ENCODE results near the gene DCDC1.
A peak's percentile ranks its signal among the peaks of the same experiment; 100 is the strongest.

The DCDC1 gene

DNA sequence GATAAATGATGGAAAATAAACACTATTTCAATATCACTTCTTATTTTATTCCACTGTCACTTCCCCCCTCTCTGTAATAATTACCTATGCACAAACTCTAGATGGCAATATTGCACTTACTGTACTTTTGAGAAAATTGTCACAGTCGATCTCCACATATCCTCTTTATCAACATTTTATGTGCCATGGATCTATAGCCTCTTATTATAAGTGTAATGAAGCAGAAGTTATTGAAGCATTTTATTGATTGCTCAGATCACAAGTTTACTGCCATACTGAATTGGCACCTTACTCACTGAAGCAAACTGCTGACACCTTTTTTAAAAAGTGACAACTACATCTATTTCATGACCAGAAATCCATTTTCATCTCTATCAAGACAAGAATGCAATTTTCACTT is 133.4 kb downstream of the DCDC1 start:
- DNase-seq (ENCODE audit: low read depth), result no peak

DNA sequence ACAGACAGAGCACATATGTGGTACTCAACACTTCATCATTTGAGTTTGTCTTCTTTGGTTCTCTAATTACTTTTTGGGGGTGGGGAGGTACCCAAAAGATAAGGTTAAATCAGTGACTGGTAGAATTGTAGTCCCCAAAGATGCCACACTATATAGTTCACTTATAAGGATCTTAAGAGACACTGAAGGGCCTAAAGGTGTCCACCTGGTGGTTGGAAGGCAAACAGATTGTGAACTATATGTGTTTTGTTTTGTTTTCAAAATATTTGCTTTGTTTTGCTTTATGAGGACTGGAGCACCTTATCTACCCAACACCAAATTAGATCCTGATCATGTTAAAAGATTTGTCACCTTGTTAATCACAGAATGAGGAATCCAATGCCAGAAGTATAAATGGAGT is 136.1 kb downstream of the DCDC1 start:
- no peak for DNase-seq (ENCODE audit: low read depth)

GRCh38 chr11:31231601-31232000 is 137.9 kb downstream of the DCDC1 start:
- no peak for DNase-seq (ENCODE audit: low read depth)

- no peak for DNase-seq (ENCODE audit: low read depth)
These were observed 150.7 kb downstream of the DCDC1 start for GRCh38 chr11:31218847-31219246.

DNA sequence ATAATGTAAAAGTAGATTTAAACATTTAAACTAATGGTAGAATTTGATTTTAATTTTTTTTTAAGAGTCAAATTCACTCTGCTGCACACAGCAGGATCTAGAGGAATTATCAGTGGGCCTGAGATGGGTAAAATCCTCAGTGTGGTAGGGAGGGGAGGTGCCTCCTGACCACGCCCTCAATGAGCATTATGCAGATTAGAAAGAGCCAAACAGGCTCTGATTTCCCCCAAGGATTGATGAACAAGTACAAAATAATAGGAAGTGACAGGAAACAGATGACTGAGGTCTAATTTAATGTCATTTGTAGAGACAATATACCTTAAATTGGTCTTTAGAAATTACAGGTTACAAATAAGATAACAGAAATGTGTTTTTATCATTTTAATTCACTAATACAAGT is 155.2 kb downstream of the DCDC1 start:
- no peak for DNase-seq (ENCODE audit: low read depth)

- DNase-seq (ENCODE audit: low read depth), result no peak
These were observed 170.2 kb downstream of the DCDC1 start for GRCh38 chr11:31199378-31199777.

DNA sequence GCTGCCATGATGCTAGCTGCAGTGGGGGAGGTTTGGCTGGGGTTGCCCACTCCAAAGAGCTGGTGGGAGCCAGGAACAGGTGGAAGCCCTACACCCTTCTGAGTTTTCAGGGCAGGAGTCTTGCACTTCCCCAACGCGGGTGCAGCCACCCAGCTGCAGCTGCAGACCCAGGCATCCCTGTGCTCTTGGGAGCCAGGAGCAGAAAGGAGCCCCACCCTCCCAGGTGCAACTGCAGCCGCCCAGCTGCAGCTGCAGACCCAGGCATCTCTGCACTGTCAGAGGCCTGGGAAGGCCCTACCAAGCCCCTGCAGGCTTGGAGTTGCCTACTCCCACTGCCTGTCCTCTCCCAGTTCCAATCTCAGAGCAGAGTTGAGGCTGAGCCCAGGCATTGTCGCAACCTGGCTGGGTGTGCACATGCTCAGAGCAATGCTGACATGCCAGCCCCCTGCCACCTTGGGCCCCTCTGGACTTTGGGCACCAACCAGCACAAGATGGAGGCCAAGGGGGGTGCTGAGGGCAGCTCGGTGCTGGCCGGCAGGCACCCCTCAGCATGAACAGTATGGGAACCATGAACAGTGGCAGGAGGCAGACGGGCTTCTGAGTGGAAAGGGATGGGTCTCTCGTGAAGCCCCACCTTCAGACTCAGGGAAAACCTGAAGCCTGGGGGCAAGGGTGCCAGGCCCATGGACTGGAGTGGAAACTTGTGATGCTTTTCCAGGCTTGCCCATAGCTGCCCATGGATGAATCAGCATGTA is 195.4 kb downstream of the DCDC1 start:
- no peak for DNase-seq (ENCODE audit: low read depth)

DNA sequence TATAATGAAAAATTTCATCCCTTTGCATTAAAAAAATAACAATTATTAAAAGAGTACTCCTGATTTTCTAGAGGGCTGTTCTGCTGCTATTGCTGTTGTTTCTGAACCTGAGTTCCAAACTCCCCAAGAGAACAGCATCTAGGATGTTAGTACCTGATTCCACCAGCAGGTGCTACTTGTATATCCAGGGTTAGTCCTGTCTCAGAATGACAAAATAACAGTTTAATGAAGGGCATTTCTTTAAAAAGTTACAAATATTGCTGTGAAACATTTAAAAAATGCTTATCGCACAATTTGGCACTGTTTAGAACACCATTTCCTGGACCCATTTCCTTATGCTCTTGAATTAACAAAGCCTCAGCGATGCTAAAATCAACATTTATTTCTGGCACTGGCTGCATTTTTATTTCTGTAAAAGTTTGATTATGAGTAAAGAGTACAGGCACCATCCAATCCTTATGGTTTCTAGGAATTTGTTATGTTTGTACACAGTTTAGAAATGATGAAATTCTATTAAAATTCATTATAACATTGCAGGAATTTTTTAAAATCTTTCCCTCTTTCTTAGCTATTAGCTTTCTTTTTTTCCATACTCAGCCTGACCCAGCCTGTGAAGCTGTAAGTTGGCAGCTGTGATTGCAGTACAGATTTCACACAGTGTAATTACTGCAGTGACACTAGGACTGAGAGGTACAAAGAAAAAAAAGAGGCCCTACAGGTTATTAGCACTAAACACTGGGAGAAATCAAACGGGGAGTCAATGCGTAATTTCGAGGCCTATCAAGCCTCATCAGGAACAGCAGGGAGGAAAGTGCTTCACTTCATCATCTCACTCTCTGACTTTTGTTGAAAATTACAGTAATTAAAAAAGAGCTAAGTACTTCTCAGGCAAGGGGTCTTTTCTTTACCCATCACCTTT is 208.8 kb downstream of the DCDC1 start:
- DNase-seq (ENCODE audit: low read depth), result peak; percentile 0

DNA sequence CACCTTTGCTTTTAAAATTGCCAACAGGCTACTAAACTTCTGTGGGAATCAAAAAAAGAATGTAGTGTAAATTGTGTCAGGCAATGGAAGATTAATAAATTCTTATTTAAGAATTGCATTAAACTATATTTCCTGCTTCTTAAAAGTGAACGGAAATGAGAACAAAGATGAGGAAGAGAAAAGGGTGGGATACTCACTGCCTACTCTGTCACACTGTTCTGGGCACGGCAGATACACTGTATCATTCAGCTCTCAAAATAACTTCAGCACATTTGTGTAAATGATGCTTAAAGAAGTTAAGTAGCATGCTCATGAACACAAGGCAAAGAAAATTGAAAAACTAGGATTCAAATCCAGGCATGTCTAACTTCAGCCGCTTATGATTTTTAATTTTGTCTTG is 218.7 kb downstream of the DCDC1 start:
- no peak for DNase-seq (ENCODE audit: low read depth)

DNA sequence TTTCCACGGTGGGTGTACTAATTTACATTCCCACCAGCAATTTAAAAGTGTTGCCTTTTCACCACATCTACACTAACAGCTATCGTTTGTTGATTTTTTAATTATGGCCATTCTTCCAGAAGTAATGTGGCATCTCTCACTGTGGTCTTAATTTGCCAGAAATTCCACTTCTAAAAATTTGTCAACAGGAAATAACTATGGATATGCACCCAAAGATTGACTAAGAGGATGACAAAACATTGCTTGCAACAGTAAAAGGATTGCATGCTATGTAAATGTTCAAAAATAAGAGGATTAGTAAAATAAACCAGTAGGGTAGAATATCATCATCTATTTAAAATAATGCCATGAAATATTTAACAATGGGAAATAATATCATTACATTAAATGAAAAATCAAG is 219.5 kb downstream of the DCDC1 start:
- no peak for DNase-seq (ENCODE audit: low read depth)

GRCh38 chr11:31141789-31142188 is 227.8 kb downstream of the DCDC1 start:
- DNase-seq (ENCODE audit: low read depth), result no peak

- no peak for DNase-seq (ENCODE audit: low read depth)
These were observed 230.1 kb downstream of the DCDC1 start for GRCh38 chr11:31139479-31139878.

DNA sequence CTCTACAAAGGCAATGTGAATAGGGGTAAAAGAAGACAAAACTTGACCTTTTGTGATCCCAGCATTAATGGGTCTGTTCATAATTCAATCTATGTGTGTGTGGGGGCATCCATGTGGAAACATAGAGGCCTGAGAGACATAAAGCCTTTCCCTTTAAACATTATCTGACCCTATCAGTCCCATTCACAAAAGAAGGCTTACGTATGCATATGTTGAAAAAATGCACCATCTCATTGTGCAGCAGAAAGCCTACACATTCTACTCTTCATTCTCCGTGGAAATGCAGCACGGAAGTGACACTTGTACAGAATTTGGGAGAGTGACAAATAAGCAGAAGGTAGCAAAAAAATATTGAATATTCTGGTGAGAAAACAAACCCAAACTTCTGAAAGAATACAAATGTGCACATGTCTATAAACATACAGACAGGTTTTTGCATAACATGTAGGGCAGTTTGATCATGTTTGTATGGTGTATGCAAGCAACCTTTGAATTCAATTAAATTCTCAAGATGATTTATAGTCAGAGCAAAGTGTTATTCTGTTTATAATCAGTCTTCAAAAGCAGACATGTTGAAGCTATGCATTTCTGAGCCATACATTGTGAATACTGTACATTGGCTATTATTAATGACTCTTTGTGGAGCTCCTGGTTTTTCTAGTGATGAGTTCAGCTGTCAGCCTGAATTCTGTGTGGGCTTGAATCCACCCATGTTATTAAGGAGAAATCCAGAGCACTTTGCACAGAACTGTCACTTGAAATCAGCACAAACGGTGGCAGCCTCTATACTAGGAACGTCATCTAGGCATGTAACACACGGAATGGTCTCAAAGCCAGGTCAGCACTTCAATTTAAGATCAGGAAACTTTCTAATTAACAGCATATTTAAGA is 236.8 kb downstream of the DCDC1 start:
- no peak for DNase-seq (ENCODE audit: low read depth)

GRCh38 chr11:31131760-31132159 is 237.8 kb downstream of the DCDC1 start:
- no peak for DNase-seq (ENCODE audit: low read depth)

DNA sequence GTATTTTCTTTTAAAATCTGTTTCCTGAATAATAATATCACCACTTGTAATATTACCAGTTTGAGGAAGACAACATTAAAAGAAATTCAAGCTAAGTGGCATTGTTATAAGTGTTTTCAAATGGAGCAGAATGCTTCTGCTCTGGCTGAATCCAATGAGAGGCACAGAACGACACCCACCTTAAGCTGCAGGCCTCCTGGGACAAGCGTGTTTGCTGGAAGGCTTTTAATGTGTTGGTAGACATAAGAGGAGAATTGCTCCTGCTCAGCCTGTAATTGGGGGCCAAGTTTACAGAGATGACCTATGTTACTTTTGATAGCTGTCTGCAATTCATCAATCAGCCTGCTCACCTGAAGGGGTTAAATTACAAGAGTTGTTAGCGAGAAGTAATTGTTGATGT is 242.2 kb downstream of the DCDC1 start:
- DNase-seq (ENCODE audit: low read depth), result no peak

- no peak for DNase-seq (ENCODE audit: low read depth)
These were observed 249.1 kb downstream of the DCDC1 start for GRCh38 chr11:31120428-31120827.

GRCh38 chr11:31118566-31118965 is 251.0 kb downstream of the DCDC1 start:
- no peak for DNase-seq (ENCODE audit: low read depth)

GRCh38 chr11:31117038-31117437 is 252.5 kb downstream of the DCDC1 start:
- no peak for DNase-seq (ENCODE audit: low read depth)

- DNase-seq (ENCODE audit: low read depth), result no peak
These were observed 255.1 kb downstream of the DCDC1 start for GRCh38 chr11:31114442-31114841.

GRCh38 chr11:31110830-31111229 is 258.7 kb downstream of the DCDC1 start:
- DNase-seq (ENCODE audit: low read depth), result no peak

DNA sequence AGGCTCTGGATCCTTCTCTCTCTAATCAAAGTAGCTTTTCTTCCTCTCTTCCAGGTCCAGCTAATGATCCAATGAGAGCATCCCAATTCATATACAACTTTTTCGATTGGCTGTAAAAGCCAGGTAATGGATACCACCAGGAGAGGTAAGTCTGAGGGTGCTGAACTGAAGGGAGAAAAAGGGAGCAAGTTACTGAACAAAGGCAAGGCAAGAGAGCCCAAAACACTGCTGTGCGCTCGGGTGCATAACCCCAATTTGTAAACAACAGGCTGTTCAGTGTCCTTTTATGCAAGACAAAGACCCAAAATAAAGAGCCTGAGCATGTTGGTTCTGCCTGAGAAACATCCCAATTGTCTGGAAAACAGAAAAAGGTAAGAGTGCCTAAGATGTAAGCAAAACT is 260.1 kb downstream of the DCDC1 start:
- no peak for DNase-seq (ENCODE audit: low read depth)

DNA sequence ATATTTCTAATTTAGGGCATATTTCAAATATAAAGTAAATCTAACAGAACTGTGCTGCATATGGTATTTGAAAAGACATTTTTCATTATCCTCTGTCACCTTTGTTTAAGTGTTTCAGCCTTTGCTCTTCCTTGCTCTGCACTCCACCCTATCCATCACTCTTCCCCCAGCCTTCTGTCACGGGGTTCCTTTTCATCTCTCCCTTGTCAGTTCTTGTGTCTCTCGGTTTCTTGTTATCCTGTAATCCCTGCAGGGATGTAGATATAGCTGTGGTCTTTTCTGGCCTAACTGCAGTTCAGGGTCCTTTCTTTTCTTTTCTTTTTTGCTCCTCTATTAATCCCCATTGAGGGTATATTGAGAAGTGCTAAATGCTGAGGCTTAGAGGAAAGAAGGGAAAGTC is 261.9 kb downstream of the DCDC1 start:
- no peak for DNase-seq (ENCODE audit: low read depth)

Data from CMK (cell line).